T-cell (primary cell): Measurements from ENCODE around the gene DENND1A. TPM values are rescaled to one million over a fixed set of nuclear protein-coding genes. Genes with fewer than 3 reads are reported as not detected.

ENCODE experiments used
- ATAC-seq, 4 experiments: fragments of 200-7000 bp in 3 of 4; fragments of 150-1000 bp in 1 of 4; cut with Tn5 transposase; replicated peaks in 1 of 4; 1 replicate in 3 of 4; 2 replicates in 1 of 4; pipeline ENCODE4 v1.10.0; 2021; ENCODE audit warnings: moderate library complexity in 3 of 4, mild to moderate bottlenecking in 2 of 4, moderate number of reproducible peaks in 1 of 4
- CTCF ChIA-PET, 2 donors: fragments of 300-600 bp; sonication (Branson Sonifier 250); formaldehyde crosslinking; loops; one replicate each; lab custom pipeline; 2022; ENCODE audit warnings: antibody characterized with exemption in 2 of 2; lab: Charles Lee
- POLR2A ChIA-PET, 2 donors: fragments of 300-600 bp; sonication (Branson Sonifier 250); formaldehyde crosslinking; loops; one replicate each; lab custom pipeline; 2022; ENCODE audit warnings: antibody characterized with exemption in 2 of 2; lab: Charles Lee
- DNase-seq, 35 experiments: peaks; one replicate each; pipeline versions ENCODE4 v3.0.0 to v3.0.0-alpha.2; 2013 to 2023
- H3K27ac ChIP-seq: one replicate; pipeline ENCODE4 v1.5.1; 2013; ENCODE audit warnings: low read length
- H3K27me3 ChIP-seq, 2 experiments: replicated peaks in 1 of 2; 1 replicate in 1 of 2; 2 replicates in 1 of 2; pipeline versions ENCODE4 v1.6.1 to v1.7.0; 2013; ENCODE audit warnings: low read length in 1 of 2, mixed read lengths in 1 of 2; ENCODE audit not compliant: control insufficient read depth in 2 of 2, insufficient read depth in 2 of 2; ENCODE audit errors: extremely low read depth in 1 of 2
- H3K36me3 ChIP-seq, 2 donors: 1 replicate in 1 of 2; 2 replicates in 1 of 2; pipeline versions ENCODE4 v1.6.1 to v1.7.0; 2013; ENCODE audit warnings: low read length in 1 of 2; ENCODE audit not compliant: control insufficient read depth in 2 of 2, insufficient read depth in 1 of 2; ENCODE audit errors: extremely low read depth in 1 of 2
- H3K4me1 ChIP-seq, 2 experiments: 1 replicate in 1 of 2; 2 replicates in 1 of 2; pipeline versions ENCODE4 v1.6.1 to v1.7.0; 2013; ENCODE audit warnings: low read length in 2 of 2, mixed read lengths in 1 of 2; ENCODE audit not compliant: insufficient read depth in 2 of 2, control insufficient read depth in 1 of 2; ENCODE audit errors: extremely low read depth in 1 of 2
- H3K4me3 ChIP-seq, 2 donors: 1 replicate in 1 of 2; 2 replicates in 1 of 2; pipeline versions ENCODE4 v1.5.1 to v1.7.0; 2013; ENCODE audit warnings: mild to moderate bottlenecking in 2 of 2, low read length in 1 of 2, moderate library complexity in 1 of 2; ENCODE audit not compliant: control insufficient read depth in 1 of 2; ENCODE audit errors: extremely low read depth in 1 of 2
- H3K9me3 ChIP-seq: 2 replicates; pipeline ENCODE4 v1.7.0; 2013
- H3K27ac Mint-ChIP-seq, 2 donors: one replicate each; pipeline ENCODE4 v1.8.0; 2020 to 2021; ENCODE audit warnings: mild to moderate bottlenecking in 2 of 2, mixed read lengths in 2 of 2
- H3K27me3 Mint-ChIP-seq, 2 donors: one replicate each; pipeline ENCODE4 v1.8.0; 2021 to 2022; ENCODE audit warnings: mixed read lengths in 2 of 2
- H3K36me3 Mint-ChIP-seq: one replicate; pipeline ENCODE4 v1.8.0; 2021; ENCODE audit warnings: mixed read lengths
- H3K4me1 Mint-ChIP-seq, 3 donors: one replicate each; pipeline ENCODE4 v1.8.0; 2020 to 2022; ENCODE audit warnings: mixed read lengths in 3 of 3, mild to moderate bottlenecking in 1 of 3
- H3K4me3 Mint-ChIP-seq, 3 donors: one replicate each; pipeline ENCODE4 v1.8.0; 2020 to 2022; ENCODE audit warnings: mild to moderate bottlenecking in 3 of 3, mixed read lengths in 3 of 3, moderate library complexity in 3 of 3
- H3K9me3 Mint-ChIP-seq, 3 donors: one replicate each; pipeline ENCODE4 v1.8.0; 2020 to 2022; ENCODE audit warnings: mixed read lengths in 3 of 3
- WGBS: methylation state at CpG from one replicate; pipeline ENCODE4 v1.1.5; 2013; ENCODE audit warnings: missing lambda C conversion rate; ENCODE audit not compliant: insufficient coverage; 5-methylcytosine and 5-hydroxymethylcytosine counted together
- total RNA-seq, 35 experiments: library from RNA in 6 of 35; stranded (reverse) in 6 of 35; fragments of 120-200 nt in 1 of 35; gene quantifications; one replicate each; pipeline versions ENCODE4 v1.2.1 to v1.2.4 and lab custom pipeline; 2013 to 2026

The DENND1A gene
- total RNA-seq, 5 donors from 2014 or later (not counting 1 experiment from before 2014, with no cell fraction given), result 12.4 to 19.9 (median 14.1) TPM

DNA sequence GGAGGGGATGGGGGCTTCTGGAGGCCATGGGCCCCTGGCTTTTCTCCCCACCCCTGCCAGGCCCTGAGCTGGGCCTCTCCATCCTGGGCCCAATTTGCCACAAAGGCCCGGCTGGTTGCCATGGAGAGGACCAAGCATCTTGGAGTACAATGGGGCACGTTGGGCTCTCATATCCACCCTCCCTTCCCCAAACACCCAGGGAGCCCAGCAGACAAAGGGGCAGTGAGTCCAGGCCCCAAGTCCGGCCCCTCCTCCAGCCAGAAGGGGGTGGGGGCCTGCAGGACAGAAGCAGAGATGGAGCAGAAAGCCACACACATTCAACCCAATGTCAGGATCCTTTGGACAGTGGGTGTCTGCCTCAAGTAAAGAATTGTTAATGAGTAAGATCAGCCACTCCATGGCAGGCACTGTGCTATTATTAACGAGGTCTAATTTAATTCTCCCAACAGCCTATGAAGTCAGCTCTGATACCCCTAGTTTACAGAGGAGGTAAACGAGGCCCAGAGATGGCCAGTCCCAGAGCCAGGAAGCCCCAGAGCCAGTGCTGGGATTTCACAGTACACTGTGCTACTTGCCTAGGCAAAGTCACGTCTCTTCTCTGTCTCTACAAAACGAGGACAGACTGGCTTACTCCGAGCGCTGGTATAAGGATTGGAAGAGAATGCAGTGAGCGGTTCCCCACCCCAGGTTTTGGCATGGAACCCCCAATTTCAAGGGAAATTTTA lies 571.6 kb downstream of the DENND1A start:
- DNase-seq (no peak), ATAC-seq (no peak)
- H3K36me3 ChIP-seq, result no peaks in the 10 kb centered on the region
- Mint-ChIP-seq H3K9me3 (no peaks in the 10 kb centered on the region), H3K27ac (peak overlapping the region in 1 of 2 donors; percentile 31), H3K27me3 (no peaks in the 10 kb centered on the region), H3K4me3 (no peak overlapping the region), H3K36me3 (no peaks in the 10 kb centered on the region), H3K4me1 (peaks cover 0 to 32% (median 22%) of the 10 kb centered on the region in 3 donors)
- H3K9me3 ChIP-seq, result no peaks in the 10 kb centered on the region
- H3K4me1 ChIP-seq, result peaks cover 9 to 12% of the 10 kb centered on the region in 2 experiments
- H3K4me3 ChIP-seq, result no peak overlapping the region
- H3K27me3 ChIP-seq, result peaks cover 0 to 24% of the 10 kb centered on the region in 2 experiments
- POLR2A ChIA-PET, result no interaction called here
- no peak overlapping the region for H3K27ac ChIP-seq
- CTCF ChIA-PET, result interaction anchor here in 1 of 2 donors (0.6 kb wide), 1 partner anchor 220 kb away, joined by 3 read pairs; no protein-coding TSS in a partner anchor
- WGBS, result 87% methylated on average over 5 of the region's 10 CpGs

DNA sequence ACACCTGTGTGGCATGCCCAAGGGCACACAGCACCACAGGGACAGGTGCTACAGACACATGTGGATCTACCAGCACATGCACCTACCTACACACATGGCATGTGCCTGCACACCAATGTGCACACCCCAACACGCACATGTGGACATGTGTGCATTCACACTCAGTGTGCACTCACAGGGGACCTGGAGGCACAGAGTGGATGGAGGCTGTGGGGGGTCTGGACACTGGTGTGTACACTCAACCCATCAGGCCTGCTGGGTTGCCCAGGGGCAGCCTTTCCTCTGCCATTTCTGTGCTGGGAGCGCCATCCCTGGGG lies 572.2 kb downstream of the DENND1A start:
- H3K36me3 ChIP-seq, result no peaks in the 10 kb centered on the region
- 80% methylated on average over 1 of the region's 2 CpGs for WGBS
- no peak for DNase-seq
- no peak overlapping the region for H3K27ac Mint-ChIP-seq
- POLR2A ChIA-PET, result no interaction called here
- no peak for ATAC-seq
- H3K4me1 ChIP-seq, result peaks cover 9 to 12% of the 10 kb centered on the region in 2 experiments
- no peak overlapping the region for H3K4me3 Mint-ChIP-seq
- no peaks in the 10 kb centered on the region for H3K9me3 Mint-ChIP-seq
- H3K4me1 Mint-ChIP-seq, result peaks cover 0 to 32% (median 22%) of the 10 kb centered on the region in 3 donors
- peaks cover 2 to 4% of the 10 kb centered on the region in 2 donors for H3K27me3 Mint-ChIP-seq
- no peak overlapping the region for H3K27ac ChIP-seq
- CTCF ChIA-PET, result no interaction called here
- H3K27me3 ChIP-seq, result peaks cover 0 to 30% of the 10 kb centered on the region in 2 experiments
- H3K4me3 ChIP-seq, result no peak overlapping the region
- H3K36me3 Mint-ChIP-seq, result no peaks in the 10 kb centered on the region
- H3K9me3 ChIP-seq, result no peaks in the 10 kb centered on the region

DNA sequence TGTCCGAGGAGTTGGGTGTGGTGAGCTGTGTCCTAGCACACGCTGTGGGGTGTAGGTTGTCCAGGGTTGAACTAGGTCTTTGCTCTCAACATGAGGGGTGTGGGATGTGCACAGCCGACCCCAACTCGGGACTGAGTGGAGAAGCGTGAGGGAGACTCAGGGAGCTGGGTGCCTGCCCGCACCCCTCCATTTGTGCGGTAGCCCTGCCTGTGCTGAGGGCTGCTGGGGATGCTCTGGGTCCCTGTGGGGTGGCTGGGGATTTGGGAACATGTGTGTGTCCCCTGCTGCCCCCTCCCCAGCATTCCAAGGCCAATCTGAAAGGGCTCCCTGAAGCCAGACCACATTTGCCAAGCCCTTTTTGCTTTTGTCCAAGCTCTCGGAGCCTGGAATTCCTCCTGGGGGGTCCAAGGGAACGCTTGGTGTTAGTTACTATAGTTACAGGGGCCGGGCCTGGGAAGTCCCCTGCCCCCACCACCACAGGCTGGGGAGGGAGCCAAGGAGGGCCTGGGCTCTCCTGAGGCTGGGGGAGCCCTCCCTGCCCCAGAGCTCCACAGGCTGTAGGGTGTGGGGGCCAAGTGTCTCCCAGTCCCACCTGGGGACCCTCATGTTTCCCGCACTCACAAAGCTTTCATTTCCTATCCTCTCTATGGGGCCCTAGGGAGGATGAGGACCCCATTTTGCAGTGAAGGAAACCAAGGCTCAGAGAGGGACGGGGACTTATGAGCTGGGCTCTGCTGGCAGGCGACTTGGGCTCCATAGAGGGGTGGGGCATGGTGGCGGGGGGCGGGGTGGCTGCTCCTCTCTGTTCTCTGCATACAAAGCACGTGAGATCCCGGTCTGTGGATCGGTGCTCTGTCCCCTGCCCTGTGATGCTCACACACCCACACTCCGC lies 572.8 kb downstream of the DENND1A start:
- Mint-ChIP-seq H3K27me3 (peaks cover 4 to 6% of the 10 kb centered on the region in 2 donors), H3K4me1 (peaks cover 0 to 32% (median 22%) of the 10 kb centered on the region in 3 donors), H3K4me3 (no peak overlapping the region), H3K36me3 (no peaks in the 10 kb centered on the region), H3K27ac (no peak overlapping the region), H3K9me3 (no peaks in the 10 kb centered on the region)
- no peaks in the 10 kb centered on the region for H3K36me3 ChIP-seq
- ATAC-seq (no peak), DNase-seq (no peak)
- H3K27ac ChIP-seq, result no peak overlapping the region
- H3K4me3 ChIP-seq, result no peak overlapping the region
- CTCF ChIA-PET, result no interaction called here
- peaks cover 9 to 12% of the 10 kb centered on the region in 2 experiments for H3K4me1 ChIP-seq
- 95% methylated on average over 12 of the region's 19 CpGs for WGBS
- no peaks in the 10 kb centered on the region for H3K9me3 ChIP-seq
- POLR2A ChIA-PET, result no interaction called here
- H3K27me3 ChIP-seq, result peaks cover 0 to 26% of the 10 kb centered on the region in 2 experiments

DNA sequence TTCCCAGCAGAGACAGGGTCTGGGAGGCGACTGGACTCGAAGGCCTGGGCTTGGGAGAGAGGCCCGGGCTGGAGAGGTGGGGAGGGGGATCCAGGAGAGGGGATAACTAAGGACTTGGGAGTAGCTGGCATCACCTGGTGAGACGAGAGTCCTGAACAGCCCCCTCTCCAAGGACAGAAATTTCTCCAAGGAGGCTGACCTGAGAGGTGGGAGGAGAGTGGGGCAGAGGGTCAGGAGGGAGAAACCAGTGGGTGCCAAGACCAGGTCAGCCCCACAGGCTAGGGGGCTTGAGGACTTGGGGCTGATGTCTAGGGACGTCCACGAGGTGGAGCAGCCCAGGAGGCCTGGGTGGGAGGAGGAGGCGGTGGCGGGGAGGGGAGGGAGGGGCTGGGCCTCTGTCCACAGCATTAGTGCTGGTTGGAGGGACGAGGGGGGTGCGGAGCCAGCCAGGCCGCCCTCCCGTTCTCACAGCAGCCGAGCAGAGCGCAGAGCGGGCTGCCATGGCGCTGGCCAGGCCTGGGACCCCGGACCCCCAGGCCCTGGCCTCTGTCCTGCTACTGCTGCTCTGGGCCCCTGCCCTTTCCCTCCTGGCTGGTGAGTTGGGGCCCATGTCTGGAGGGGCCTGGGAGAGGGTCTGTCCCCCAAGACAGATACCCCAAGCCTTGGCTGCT lies 574.0 kb downstream of the DENND1A start, which contains the start of gene CRB2:
Gene CRB2, plus strand, starts transcription at position 437 of the 671 bp plus-strand sequence. Its CDS starts 64 bp downstream, at position 501.
- no peaks in the 10 kb centered on the region for H3K36me3 Mint-ChIP-seq
- no peaks in the 10 kb centered on the region for H3K9me3 Mint-ChIP-seq
- CTCF ChIA-PET, result interaction anchor here in 1 of 2 donors (0.6 kb wide), 1 partner anchor 39 kb away, joined by 3 read pairs; no protein-coding TSS in a partner anchor
- Histone ChIP-seq H3K4me3 (no peak within 1 kb of the TSS), H3K27ac (no peak within 1 kb of the TSS), H3K27me3 (peaks cover 0 to 26% of the 10 kb centered on the region in 2 experiments), H3K4me1 (peaks cover 9 to 12% of the 10 kb centered on the region in 2 experiments), H3K36me3 (no peaks in the 10 kb centered on the region), H3K9me3 (no peaks in the 10 kb centered on the region)
- DNase-seq (no peak), ATAC-seq (no peak)
- H3K4me1 Mint-ChIP-seq, result peaks cover 0 to 32% (median 22%) of the 10 kb centered on the region in 3 donors
- 88% methylated on average over 8 of the region's 17 CpGs for WGBS
- H3K27me3 Mint-ChIP-seq, result peaks cover 4 to 6% of the 10 kb centered on the region in 2 donors
- no peak within 1 kb of the TSS for H3K4me3 Mint-ChIP-seq
- no peak within 1 kb of the TSS for H3K27ac Mint-ChIP-seq
- POLR2A ChIA-PET, result interaction anchor here in 1 of 2 donors (0.5 to 0.6 kb wide), 2 partner anchors 138 to 1051 kb away, joined by 4 to 6 read pairs; no protein-coding TSS in a partner anchor

DNA sequence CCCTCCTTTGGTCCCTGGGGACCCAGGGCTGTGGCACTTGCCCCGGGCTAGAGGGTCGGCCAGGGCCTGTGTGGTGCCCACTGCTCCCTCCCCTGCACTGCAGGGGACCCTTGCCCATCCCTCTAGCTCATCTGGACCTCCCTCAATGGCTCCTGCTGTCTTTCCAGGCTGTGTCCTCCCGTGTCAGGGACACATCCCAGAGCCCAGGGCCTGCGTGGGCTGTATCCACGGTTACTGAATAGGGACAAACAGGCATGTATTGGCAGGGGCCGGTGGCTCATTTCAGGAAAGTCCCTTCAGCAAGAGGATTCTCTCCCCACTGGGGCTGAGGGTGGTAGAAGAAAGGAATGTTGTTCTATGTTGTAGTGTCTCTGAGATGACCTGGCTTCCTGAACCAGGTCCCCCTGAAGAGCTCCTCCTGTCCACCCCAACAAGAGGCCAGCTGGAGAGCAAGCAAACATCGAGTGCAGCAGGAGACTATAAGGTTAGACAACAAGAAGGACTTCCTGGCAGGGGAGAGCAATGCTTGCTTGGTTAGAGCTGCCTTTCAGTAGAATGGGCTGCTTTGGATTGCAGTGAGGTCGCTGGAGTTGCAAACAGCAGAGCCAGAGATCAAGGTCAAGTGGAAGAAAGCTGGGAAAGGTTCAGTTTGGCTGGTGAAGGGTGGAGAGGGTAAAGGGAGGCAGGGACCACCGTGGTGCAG lies 575.0 kb downstream of the DENND1A start:
- 58% methylated on average over 6 of the region's 9 CpGs for WGBS
- DNase-seq (no peak), ATAC-seq (no peak)
- Mint-ChIP-seq H3K4me1 (peaks cover 0 to 25% (median 20%) of the 10 kb centered on the region in 3 donors), H3K4me3 (no peak overlapping the region), H3K27me3 (peaks cover 4 to 6% of the 10 kb centered on the region in 2 donors), H3K9me3 (no peaks in the 10 kb centered on the region), H3K36me3 (no peaks in the 10 kb centered on the region), H3K27ac (no peak overlapping the region)
- Histone ChIP-seq H3K9me3 (no peaks in the 10 kb centered on the region), H3K27me3 (peaks cover 0 to 35% of the 10 kb centered on the region in 2 experiments), H3K27ac (no peak overlapping the region), H3K4me3 (no peak overlapping the region), H3K36me3 (no peaks in the 10 kb centered on the region), H3K4me1 (peaks cover 7 to 10% of the 10 kb centered on the region in 2 experiments)
- ChIA-PET CTCF (interaction anchor here (0.5 to 0.6 kb wide), 3 partner anchors 10 to 254 kb away, joined by 3 to 4 read pairs (median 3); no protein-coding TSS in a partner anchor), POLR2A (interaction anchor here in 1 of 2 donors (0.6 kb wide), 1 partner anchor 1050 kb away, joined by 4 read pairs; no protein-coding TSS in a partner anchor)
